HepG2 (cell line): ENCODE measurements around the gene UHMK1. TPM values are rescaled to one million over a fixed set of nuclear protein-coding genes. Genes with fewer than 3 reads are reported as not detected.

Experiments used
- CBFB ChIP-seq: sonication (generic); formaldehyde crosslinking; IDR thresholded peaks from 2 replicates; pipeline ENCODE4 v1.4.0; 2020; ENCODE audit warnings: missing genetic modification reagents
- ELF3 ChIP-seq: IDR thresholded peaks from 2 replicates; pipeline ENCODE4 v1.6.1; 2016; ENCODE audit warnings: missing genetic modification reagents, missing compliant biosample characterization
- KDM5A ChIP-seq: fragments of 200-600 bp; sonication (generic); IDR thresholded peaks from 2 replicates; pipeline ENCODE4 v1.7.0; 2018; ENCODE audit warnings: antibody characterized with exemption, mild to moderate bottlenecking, low read length, borderline replicate concordance
- MAZ ChIP-seq, 2 experiments: sonication (generic) in 1 of 2; formaldehyde crosslinking in 1 of 2; IDR thresholded peaks; 2 replicates each; pipeline versions ENCODE4 v1.5.0 to v1.6.1; 2012 to 2020; ENCODE audit warnings: low read depth in 2 of 2, mild to moderate bottlenecking in 2 of 2, borderline replicate concordance in 1 of 2, improper control_type of control experiment in 1 of 2, low read length in 1 of 2, missing genetic modification reagents in 1 of 2, moderate library complexity in 1 of 2
- RBFOX2 ChIP-seq: fragments of 200-400 bp; formaldehyde crosslinking; IDR thresholded peaks from 2 replicates; pipeline ENCODE4 v1.6.1; 2017; ENCODE audit warnings: low read depth, mild to moderate bottlenecking, low read length
- RBM39 ChIP-seq: fragments of 200-400 bp; formaldehyde crosslinking; IDR thresholded peaks from one replicate; pipeline ENCODE4 v1.6.1; 2018; ENCODE audit warnings: antibody characterized with exemption, mild to moderate bottlenecking, low read depth, low read length; ENCODE audit not compliant: poor library complexity, severe bottlenecking
- XBP1 ChIP-seq: sonication (generic); formaldehyde crosslinking; IDR thresholded peaks from 2 replicates; pipeline ENCODE4 v1.5.0; 2020; ENCODE audit warnings: missing genetic modification reagents
- ZNF20 ChIP-seq: sonication (generic); formaldehyde crosslinking; IDR thresholded peaks from 2 replicates; pipeline ENCODE4 v1.4.0; 2020; ENCODE audit warnings: mild to moderate bottlenecking, moderate library complexity, missing genetic modification reagents
- ZNF317 ChIP-seq: sonication (generic); formaldehyde crosslinking; IDR thresholded peaks from 2 replicates; pipeline ENCODE4 v1.5.0; 2020; ENCODE audit warnings: mild to moderate bottlenecking, missing genetic modification reagents
- ZNF34 ChIP-seq: sonication (generic); formaldehyde crosslinking; IDR thresholded peaks from 2 replicates; pipeline ENCODE4 v1.4.0; 2020; ENCODE audit warnings: mild to moderate bottlenecking, missing genetic modification reagents, borderline replicate concordance
- ZZZ3 ChIP-seq: sonication (generic); formaldehyde crosslinking; IDR thresholded peaks from 2 replicates; pipeline ENCODE4 v1.4.0; 2020; ENCODE audit warnings: missing genetic modification reagents, mild to moderate bottlenecking, borderline replicate concordance
- polyA plus RNA-seq, 8 experiments: library from polyadenylated mRNA; depleted of rRNA in 3 of 8; stranded (reverse) in 7 of 8; unstranded in 1 of 8; fragments of >200 nt; fragmentation: Illumina TruSeq in 4 of 8; extraction: Trizol in 4 of 8; gene quantifications; 2 replicates each; pipeline versions ENCODE4 v1.2.1 to v1.2.3, GENCODE V29; 2011 to 2016; ENCODE audit warnings: low read depth in 4 of 8, missing spikeins in 1 of 8, mixed read lengths in 1 of 8; ENCODE audit not compliant: insufficient read depth in 1 of 8
- total RNA-seq, 5 experiments: library from RNA; depleted of rRNA; stranded (reverse); fragments of >200 nt; fragmentation: Illumina TruSeq; extraction: Trizol; gene quantifications; 2 replicates each; pipeline ENCODE4 v1.2.3, GENCODE V29; 2016; ENCODE audit warnings: low read depth in 1 of 5
- TF ChIP-seq, protein P1 (sequence below): sonication (generic); formaldehyde crosslinking; IDR thresholded peaks from 2 replicates; pipeline ENCODE4 v1.8.1; 2022; ENCODE audit warnings: mild to moderate bottlenecking, missing genetic modification reagents
- TF ChIP-seq, protein P2 (sequence below): sonication (generic); formaldehyde crosslinking; IDR thresholded peaks from 2 replicates; pipeline ENCODE4 v1.5.0; 2020; ENCODE audit warnings: mild to moderate bottlenecking, missing genetic modification reagents
- TF ChIP-seq, protein P3 (sequence below), 2 experiments: fragments of 450-650 bp in 1 of 2; sonication (generic) in 1 of 2; formaldehyde crosslinking in 1 of 2; IDR thresholded peaks; 2 replicates each; pipeline versions ENCODE4 v1.6.1 to v1.8.0; 2016 to 2022; ENCODE audit warnings: antibody characterized with exemption in 1 of 2, mild to moderate bottlenecking in 1 of 2, missing genetic modification reagents in 1 of 2

UHMK1 gene
- total and polyA plus RNA-seq, 2 of the 13 experiments (the other 11 are each of a cell fraction or from before 2014, with no cell fraction given): 12.9 to 20.0 TPM

DNA sequence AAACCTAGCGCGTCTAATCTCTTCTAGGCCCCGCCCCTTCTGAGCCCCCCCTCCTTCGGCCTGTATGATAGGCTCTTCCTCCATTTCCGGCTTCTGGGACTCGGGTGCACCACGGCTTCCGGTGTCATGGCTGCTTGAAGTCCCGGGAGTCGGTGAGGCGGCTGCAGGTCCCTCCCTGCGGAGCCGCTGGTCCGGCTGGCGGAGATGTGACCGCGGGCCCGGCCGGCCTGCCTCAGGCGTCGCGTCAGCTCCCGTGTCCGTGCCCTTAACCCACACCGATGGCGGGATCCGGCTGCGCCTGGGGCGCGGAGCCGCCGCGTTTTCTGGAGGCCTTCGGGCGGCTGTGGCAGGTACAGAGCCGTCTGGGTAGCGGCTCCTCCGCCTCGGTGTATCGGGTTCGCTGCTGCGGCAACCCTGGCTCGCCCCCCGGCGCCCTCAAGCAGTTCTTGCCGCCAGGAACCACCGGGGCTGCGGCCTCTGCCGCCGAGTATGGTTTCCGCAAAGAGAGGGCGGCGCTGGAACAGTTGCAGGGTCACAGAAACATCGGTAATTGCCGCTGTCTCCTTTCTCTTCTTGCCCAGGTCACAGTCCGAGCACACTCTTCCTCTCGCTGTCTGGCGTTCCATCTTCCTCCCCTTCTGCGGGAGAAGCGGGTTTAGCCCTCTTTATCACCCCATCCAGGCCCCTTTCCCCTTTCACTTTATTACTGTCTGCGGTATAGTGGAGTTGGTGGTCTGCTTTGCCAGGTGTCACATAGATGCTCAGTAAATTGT lies at the start of gene UHMK1 (continued):
- TF ChIP-seq KDM5A: peak; percentile 94
- TF ChIP-seq ZZZ3 (CRISPR knock-in tag): 0 out of 2 replicates have a peak, but pooled peaks have one; percentile 44
- TF ChIP-seq, protein P1, sequence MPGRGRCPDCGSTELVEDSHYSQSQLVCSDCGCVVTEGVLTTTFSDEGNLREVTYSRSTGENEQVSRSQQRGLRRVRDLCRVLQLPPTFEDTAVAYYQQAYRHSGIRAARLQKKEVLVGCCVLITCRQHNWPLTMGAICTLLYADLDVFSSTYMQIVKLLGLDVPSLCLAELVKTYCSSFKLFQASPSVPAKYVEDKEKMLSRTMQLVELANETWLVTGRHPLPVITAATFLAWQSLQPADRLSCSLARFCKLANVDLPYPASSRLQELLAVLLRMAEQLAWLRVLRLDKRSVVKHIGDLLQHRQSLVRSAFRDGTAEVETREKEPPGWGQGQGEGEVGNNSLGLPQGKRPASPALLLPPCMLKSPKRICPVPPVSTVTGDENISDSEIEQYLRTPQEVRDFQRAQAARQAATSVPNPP (CRISPR knock-in tag): peak; percentile 21; the same call in 1 of the 2 replicates
- no peak for TF ChIP-seq ZNF20 (CRISPR knock-in tag)
- TF ChIP-seq ELF3: peak; percentile 59; the same call in 1 of the 2 replicates
- TF ChIP-seq CBFB (CRISPR knock-in tag): peak; percentile 64; the same call in 1 of the 2 replicates
- TF ChIP-seq, protein P2, sequence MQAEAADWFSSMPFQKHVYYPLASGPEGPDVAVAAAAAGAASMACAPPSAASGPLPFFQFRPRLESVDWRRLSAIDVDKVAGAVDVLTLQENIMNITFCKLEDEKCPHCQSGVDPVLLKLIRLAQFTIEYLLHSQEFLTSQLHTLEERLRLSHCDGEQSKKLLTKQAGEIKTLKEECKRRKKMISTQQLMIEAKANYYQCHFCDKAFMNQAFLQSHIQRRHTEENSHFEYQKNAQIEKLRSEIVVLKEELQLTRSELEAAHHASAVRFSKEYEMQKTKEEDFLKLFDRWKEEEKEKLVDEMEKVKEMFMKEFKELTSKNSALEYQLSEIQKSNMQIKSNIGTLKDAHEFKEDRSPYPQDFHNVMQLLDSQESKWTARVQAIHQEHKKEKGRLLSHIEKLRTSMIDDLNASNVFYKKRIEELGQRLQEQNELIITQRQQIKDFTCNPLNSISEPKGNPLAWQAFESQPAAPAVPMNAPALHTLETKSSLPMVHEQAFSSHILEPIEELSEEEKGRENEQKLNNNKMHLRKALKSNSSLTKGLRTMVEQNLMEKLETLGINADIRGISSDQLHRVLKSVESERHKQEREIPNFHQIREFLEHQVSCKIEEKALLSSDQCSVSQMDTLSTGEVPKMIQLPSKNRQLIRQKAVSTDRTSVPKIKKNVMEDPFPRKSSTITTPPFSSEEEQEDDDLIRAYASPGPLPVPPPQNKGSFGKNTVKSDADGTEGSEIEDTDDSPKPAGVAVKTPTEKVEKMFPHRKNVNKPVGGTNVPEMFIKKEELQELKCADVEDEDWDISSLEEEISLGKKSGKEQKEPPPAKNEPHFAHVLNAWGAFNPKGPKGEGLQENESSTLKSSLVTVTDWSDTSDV: 0 out of 2 replicates have a peak, but pooled peaks have one; percentile 58
- TF ChIP-seq XBP1 (CRISPR knock-in tag): no peak
- peak; percentile 95 for TF ChIP-seq RBFOX2
- TF ChIP-seq MAZ (IDR thresholded peaks at IDR 0.05; ENCODE audit: borderline replicate concordance, low read depth, low read length): no peak
- TF ChIP-seq MAZ (CRISPR knock-in tag; IDR thresholded peaks at IDR 0.05; ENCODE audit: low read depth): 0 out of 2 replicates have a peak, but pooled peaks have one; percentile 32
- TF ChIP-seq, protein P3, sequence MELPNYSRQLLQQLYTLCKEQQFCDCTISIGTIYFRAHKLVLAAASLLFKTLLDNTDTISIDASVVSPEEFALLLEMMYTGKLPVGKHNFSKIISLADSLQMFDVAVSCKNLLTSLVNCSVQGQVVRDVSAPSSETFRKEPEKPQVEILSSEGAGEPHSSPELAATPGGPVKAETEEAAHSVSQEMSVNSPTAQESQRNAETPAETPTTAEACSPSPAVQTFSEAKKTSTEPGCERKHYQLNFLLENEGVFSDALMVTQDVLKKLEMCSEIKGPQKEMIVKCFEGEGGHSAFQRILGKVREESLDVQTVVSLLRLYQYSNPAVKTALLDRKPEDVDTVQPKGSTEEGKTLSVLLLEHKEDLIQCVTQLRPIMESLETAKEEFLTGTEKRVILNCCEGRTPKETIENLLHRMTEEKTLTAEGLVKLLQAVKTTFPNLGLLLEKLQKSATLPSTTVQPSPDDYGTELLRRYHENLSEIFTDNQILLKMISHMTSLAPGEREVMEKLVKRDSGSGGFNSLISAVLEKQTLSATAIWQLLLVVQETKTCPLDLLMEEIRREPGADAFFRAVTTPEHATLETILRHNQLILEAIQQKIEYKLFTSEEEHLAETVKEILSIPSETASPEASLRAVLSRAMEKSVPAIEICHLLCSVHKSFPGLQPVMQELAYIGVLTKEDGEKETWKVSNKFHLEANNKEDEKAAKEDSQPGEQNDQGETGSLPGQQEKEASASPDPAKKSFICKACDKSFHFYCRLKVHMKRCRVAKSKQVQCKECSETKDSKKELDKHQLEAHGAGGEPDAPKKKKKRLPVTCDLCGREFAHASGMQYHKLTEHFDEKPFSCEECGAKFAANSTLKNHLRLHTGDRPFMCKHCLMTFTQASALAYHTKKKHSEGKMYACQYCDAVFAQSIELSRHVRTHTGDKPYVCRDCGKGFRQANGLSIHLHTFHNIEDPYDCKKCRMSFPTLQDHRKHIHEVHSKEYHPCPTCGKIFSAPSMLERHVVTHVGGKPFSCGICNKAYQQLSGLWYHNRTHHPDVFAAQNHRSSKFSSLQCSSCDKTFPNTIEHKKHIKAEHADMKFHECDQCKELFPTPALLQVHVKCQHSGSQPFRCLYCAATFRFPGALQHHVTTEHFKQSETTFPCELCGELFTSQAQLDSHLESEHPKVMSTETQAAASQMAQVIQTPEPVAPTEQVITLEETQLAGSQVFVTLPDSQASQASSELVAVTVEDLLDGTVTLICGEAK (IDR thresholded peaks at IDR 0.05): peak; percentile 39
- TF ChIP-seq, protein P3 (CRISPR knock-in tag; IDR thresholded peaks at IDR 0.05): no peak; the same call in 1 of the 2 replicates
- TF ChIP-seq ZNF317 (CRISPR knock-in tag): peak; percentile 57; the same call in 1 of the 2 replicates
- no peak for TF ChIP-seq ZNF34 (CRISPR knock-in tag)
- TF ChIP-seq RBM39: peak; percentile 79
